Suprapubic skin (tissue), 4 donors: ENCODE data around the gene HUS1. TPM values are rescaled to one million over a fixed set of nuclear protein-coding genes. Genes with fewer than 3 reads are reported as not detected.

Experiments used
- DNase-seq, 2 donors: peaks; one replicate each; pipeline ENCODE4 v3.0.0-alpha.2; 2019; ENCODE audit warnings: low spot score in 2 of 2
- H3K27ac ChIP-seq: fragments of 200-600 bp; sonication (generic); one replicate; pipeline ENCODE4 v1.5.1; 2019
- H3K27me3 ChIP-seq: fragments of 200-600 bp; sonication (generic); one replicate; pipeline ENCODE4 v1.5.1; 2019
- H3K36me3 ChIP-seq: fragments of 200-600 bp; sonication (generic); one replicate; pipeline ENCODE4 v1.5.1; 2019
- H3K4me1 ChIP-seq: fragments of 200-600 bp; sonication (generic); one replicate; pipeline ENCODE4 v1.5.1; 2019
- H3K4me3 ChIP-seq: fragments of 200-600 bp; sonication (generic); one replicate; pipeline ENCODE4 v1.5.1; 2019; ENCODE audit warnings: mild to moderate bottlenecking
- H3K9me3 ChIP-seq: fragments of 200-600 bp; sonication (generic); one replicate; pipeline ENCODE4 v1.5.1; 2019
- CTCF ChIP-seq, 2 donors: fragments of 200-600 bp in 1 of 2; fragments of 450-650 bp in 1 of 2; sonication (generic) in 1 of 2; IDR thresholded peaks; one replicate each; pipeline ENCODE4 v1.5.1; 2016 to 2019; ENCODE audit warnings: antibody characterized with exemption in 2 of 2, mild to moderate bottlenecking in 1 of 2, moderate library complexity in 1 of 2
- EP300 ChIP-seq: sonication (generic); formaldehyde crosslinking; IDR thresholded peaks from one replicate; pipeline ENCODE4 v1.6.1; 2017; ENCODE audit warnings: antibody characterized with exemption
- POLR2A ChIP-seq, 2 donors: fragments of 450-650 bp; IDR thresholded peaks; one replicate each; pipeline ENCODE4 v1.6.1; 2017; ENCODE audit warnings: antibody characterized with exemption in 2 of 2, mild to moderate bottlenecking in 2 of 2, moderate library complexity in 2 of 2
- POLR2AphosphoS5 ChIP-seq, 3 donors: sonication (generic); formaldehyde crosslinking; IDR thresholded peaks; one replicate each; pipeline ENCODE4 v1.6.1; 2017; ENCODE audit warnings: antibody characterized with exemption in 3 of 3
- WGBS: methylation state at CpG from one replicate; pipeline ENCODE4 v1.1.5; 2018; 5-methylcytosine and 5-hydroxymethylcytosine counted together
- total RNA-seq, 4 donors: library from RNA; depleted of rRNA; stranded (reverse); fragments of >200 nt; gene quantifications; one replicate each; pipeline ENCODE4 v1.1.0, GENCODE V29; 2016

The HUS1 gene
- total RNA-seq, 4 donors from 2014 or later: 14.4 to 56.2 (median 21.5) TPM

DNA sequence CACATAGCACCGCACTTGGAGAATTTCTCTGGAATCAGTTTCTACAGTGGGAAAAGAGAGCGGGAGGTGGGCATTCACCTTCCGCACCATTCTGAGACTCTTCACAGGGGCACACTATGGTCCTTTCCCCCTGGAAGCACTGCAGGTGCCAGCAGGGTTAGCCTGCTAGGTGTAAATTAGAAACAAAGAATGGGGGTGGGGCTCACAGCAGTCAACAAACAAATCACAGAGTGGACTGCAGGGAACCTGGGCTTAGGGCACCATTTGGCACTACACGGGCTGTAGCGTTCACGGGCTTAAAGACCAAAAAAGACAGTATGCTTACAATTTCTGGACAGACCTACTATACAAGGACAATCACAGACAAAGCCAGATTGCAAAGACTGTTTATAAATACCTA is 23.2 kb downstream of the HUS1 start:
- Histone ChIP-seq H3K27me3 (no peaks in the 10 kb centered on the region), H3K4me1 (no peaks in the 10 kb centered on the region), H3K9me3 (no peaks in the 10 kb centered on the region), H3K36me3 (peaks cover 26% of the 10 kb centered on the region), H3K4me3 (no peak overlapping the region), H3K27ac (no peak overlapping the region)
- DNase-seq: no peak
- TF ChIP-seq POLR2AphosphoS5 (IDR thresholded peaks at IDR 0.05): no peak
- TF ChIP-seq POLR2A (IDR thresholded peaks at IDR 0.05): no peak
- TF ChIP-seq CTCF (IDR thresholded peaks at IDR 0.05): no peak
- no peak for TF ChIP-seq EP300
- 87% methylated on average over 6 of the region's 6 CpGs for WGBS

DNA sequence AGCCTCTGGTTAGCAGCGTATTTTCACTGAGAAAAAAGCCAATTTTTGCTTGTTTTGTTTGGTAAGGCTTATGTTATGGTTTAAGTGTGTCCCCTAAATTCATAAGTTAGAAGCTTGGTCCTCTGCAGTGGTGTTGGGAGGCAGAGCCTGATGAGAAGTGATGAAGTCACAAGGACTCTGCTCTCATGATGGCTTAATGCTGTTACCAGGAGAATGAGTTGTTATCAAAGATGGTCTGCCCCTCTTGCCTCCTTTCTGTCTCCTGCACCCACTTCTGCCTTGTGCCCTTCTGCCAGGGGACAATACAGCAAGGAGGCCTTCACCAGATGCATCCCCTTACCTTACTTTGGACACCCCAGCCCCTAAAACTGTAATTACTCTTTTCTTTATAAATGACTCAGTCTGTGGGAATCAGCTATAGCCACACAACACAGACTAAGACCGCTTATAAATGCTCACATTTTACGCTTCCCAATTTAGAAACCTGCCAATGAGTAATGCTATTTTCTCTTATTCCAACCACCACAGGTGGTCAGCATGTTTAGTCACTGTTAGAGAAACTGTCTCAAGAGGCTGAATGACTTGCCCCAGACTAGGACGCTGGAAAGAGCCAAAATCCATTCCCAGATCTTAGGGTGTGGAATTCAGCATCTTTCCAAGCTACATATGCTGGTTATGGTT is 25.0 kb downstream of the HUS1 start:
- H3K27me3 ChIP-seq: no peaks in the 10 kb centered on the region
- peaks cover 6% of the 10 kb centered on the region for H3K4me1 ChIP-seq
- whole genome bisulfite sequencing: 84% methylated on average over 4 of the region's 4 CpGs
- H3K36me3 ChIP-seq: peaks cover 23% of the 10 kb centered on the region
- no peak overlapping the region for H3K4me3 ChIP-seq
- no peak overlapping the region for H3K27ac ChIP-seq
- TF ChIP-seq CTCF (IDR thresholded peaks at IDR 0.05) (no peak), POLR2A (IDR thresholded peaks at IDR 0.05) (no peak), POLR2AphosphoS5 (IDR thresholded peaks at IDR 0.05) (no peak), EP300 (no peak)
- H3K9me3 ChIP-seq: no peaks in the 10 kb centered on the region
- DNase-seq: no peak

DNA sequence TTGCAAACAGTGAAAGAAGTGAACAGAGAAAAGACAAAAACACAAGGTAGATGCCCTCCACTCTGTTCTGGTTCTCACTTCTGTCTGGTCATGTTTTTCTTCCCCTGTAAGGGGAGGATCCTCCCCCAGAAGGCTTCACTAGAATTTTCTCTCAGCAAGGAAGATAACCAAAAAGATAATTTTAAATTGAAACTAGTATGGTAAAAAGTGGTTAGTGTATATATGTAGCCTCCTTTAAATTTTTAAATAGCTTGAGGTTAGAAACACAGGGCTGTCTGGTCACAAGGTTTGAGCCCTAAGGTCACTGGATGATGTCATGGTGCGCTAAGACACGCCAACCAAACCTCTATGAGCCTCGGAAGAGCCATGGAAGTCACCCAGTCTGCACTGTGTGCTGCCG is 25.6 kb downstream of the HUS1 start:
- Histone ChIP-seq H3K9me3 (no peaks in the 10 kb centered on the region), H3K36me3 (peaks cover 23% of the 10 kb centered on the region), H3K4me3 (no peak overlapping the region), H3K27ac (no peak overlapping the region), H3K4me1 (peaks cover 6% of the 10 kb centered on the region), H3K27me3 (no peaks in the 10 kb centered on the region)
- TF ChIP-seq CTCF (IDR thresholded peaks at IDR 0.05) (no peak), POLR2A (IDR thresholded peaks at IDR 0.05) (no peak), EP300 (no peak), POLR2AphosphoS5 (IDR thresholded peaks at IDR 0.05) (no peak)
- DNase-seq: no peak
- 73% methylated on average over 4 of the region's 4 CpGs for WGBS

DNA sequence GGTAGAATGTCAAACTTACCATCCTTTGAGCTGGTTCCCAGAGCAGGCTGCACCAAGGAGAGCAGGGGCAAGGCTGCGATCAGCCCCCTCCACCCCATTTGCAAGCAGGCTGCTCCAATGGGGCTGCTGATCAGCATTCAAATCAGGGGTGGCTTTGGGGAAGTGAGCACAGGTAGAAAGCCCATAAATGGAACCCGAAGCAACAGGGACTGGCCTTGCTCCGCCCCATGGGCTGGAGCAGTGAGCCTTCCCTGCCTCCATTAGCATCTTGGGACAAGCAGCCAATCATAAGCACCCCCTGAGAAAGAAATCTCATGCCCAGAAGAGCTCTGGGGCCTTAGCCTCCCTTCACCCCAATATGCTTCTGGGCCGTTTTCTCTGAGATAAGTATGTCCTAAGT is 27.2 kb downstream of the HUS1 start:
- peaks cover 23% of the 10 kb centered on the region for H3K36me3 ChIP-seq
- 86% methylated on average over 4 of the region's 4 CpGs for WGBS
- TF ChIP-seq CTCF (IDR thresholded peaks at IDR 0.05) (no peak), EP300 (no peak), POLR2A (IDR thresholded peaks at IDR 0.05) (no peak), POLR2AphosphoS5 (IDR thresholded peaks at IDR 0.05) (no peak)
- H3K27ac ChIP-seq: no peak overlapping the region
- H3K4me3 ChIP-seq: no peak overlapping the region
- no peaks in the 10 kb centered on the region for H3K27me3 ChIP-seq
- DNase-seq: no peak
- no peaks in the 10 kb centered on the region for H3K9me3 ChIP-seq
- H3K4me1 ChIP-seq: peaks cover 6% of the 10 kb centered on the region

DNA sequence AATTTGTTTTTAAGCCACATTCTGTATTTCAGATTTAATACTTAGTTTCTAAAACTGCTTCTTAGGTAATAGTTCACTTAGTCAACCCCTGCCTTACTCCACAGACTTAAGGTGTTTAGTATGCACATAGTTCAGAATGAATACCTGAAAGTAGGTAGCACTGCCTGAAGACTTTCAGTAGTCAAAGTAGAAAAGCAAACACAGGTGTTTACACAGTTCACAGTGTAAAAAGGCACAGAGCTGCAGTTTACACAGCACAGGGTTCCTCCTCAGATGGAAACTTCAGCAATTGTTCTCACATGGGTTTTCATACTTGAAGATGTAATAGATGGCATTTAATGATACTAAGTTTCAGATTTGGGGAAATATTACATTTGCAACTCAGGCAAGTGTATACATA is 28.0 kb downstream of the HUS1 start:
- H3K9me3 ChIP-seq: no peaks in the 10 kb centered on the region
- TF ChIP-seq EP300: no peak
- TF ChIP-seq POLR2AphosphoS5 (IDR thresholded peaks at IDR 0.05): no peak
- TF ChIP-seq CTCF (IDR thresholded peaks at IDR 0.05): no peak
- TF ChIP-seq POLR2A (IDR thresholded peaks at IDR 0.05): no peak
- peaks cover 18% of the 10 kb centered on the region for H3K36me3 ChIP-seq
- peak overlapping the region; percentile 45 for H3K27ac ChIP-seq
- no peaks in the 10 kb centered on the region for H3K27me3 ChIP-seq
- no peak for DNase-seq
- peaks cover 6% of the 10 kb centered on the region for H3K4me1 ChIP-seq
- no peak overlapping the region for H3K4me3 ChIP-seq
